ENCODE results near the gene SDHAF1.
"Not testable (repeated sequence)": the region's sequence is repeated elsewhere in the genome, so short reads cannot be mapped to it uniquely, and the experiment has no call there.

Gene SDHAF1

GRCh38 chr19:36025541-36025940, 30.6 kb downstream of the SDHAF1 start:
- no peak for DNase-seq

DNA sequence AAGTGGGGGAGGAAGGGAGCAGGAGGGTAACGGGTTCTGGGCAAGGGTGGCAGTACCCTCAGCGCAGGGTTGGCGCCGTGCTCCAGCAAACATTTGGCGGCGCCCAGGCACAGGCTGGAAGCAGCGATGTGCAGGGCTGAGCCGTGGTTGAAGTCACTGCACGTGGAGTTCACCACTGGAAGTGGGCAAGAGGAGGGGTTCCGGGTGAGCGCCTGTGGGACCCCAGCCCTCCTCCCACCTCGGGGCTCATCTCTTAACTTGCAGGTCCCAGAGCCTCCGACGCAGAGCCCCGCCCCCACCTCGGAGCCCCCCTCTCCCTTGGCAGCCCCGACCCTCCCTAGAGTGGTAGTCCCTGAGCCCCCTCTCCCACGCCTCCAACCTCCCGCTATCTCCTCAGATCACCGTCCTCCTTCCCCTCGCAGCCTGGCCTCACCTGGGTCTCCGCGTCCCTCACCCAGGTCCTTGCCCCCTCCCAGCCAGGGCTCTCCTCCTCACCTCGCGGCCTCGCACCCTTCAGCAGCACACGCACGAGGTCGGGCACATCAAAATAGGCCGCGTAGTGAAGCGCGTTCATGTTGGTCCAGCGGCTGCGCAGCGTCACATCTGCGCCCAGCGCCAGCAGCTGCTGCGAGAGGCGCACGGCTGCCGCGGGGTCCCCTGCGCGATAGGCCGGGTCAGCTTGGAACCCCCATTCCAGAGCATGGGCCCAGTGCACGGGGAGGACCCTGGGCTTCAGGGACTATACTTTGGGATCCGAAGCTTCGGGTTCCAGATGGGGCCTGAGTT, 31.3 kb downstream of the SDHAF1 start:
- DNase-seq = no peak

DNA sequence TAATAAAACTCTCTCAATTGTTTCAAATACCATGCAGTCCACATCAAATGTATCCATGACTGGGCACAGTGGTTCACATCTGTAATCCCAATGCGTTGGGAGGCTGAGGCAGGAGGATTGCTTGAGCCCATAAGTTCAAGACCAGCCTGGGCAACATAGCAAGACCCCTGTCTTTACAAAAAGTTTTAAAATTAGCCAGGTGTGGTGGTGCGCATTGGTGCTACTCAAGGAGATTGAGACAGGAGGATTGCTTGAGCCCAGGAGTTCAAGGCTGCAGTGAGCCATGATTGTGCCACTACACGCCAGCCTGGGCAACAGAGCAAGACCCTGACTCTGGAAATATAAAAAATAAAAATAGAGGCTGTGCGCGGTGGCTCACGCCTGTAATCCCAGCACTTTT, 32.7 kb downstream of the SDHAF1 start:
- DNase-seq = no peak

DNA sequence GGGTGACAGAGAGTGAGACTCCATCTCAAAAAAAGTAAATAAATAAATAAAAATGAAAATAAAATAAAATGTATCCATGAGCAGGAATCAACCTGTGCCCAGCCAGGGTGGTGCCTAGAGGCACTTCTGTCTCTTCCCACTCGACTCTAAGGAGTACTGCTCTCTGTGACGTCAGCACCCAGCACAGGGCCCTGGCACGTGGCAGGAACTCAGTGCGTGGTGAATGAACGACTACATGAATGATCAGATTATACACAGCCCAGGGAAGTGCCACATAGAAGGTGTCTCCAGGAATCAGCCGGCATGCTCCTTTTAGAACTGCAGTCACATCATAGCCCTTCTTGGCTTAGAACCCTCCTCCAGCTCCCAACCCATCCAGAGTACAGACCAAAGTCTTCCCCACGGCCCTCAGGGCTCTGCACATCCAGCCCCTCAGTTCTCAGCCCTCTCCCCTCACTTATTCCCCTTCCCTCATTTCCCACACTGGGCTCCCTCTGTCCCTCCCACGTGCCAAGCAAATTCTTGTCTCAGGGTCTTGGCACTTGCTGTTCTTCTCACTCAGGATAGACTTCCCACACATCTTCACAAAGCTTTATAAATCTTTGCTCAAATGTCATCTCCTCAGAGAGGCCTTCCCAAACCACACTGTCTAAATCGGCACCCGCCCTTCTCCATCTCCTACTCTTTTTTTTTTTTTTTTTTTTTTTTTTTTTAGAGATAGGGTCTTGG, 33.5 kb downstream of the SDHAF1 start:
- DNase-seq = no peak

GRCh38 chr19:36030264-36031148, 35.5 kb downstream of the SDHAF1 start:
- peak; percentile 74 for DNase-seq

DNA sequence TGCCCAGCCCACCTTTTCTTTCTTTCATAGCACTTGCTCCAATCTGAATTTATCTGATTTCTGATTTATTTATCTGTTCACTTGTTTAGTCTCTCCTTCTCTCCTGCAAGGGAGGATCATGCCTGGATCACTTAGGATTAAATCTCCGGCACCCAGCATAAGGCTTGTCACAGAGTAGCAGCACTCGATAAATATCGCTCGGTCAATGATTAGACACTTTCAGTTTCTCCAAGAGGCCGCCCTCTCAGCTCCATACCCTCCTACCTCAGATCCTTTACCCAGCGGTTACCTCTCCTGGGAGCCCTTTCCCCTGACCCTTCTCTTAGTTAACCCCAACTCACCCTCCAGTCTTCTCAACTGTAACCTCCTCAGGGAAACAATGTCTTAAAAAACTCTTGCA, 36.3 kb downstream of the SDHAF1 start:
- no peak for DNase-seq

DNA sequence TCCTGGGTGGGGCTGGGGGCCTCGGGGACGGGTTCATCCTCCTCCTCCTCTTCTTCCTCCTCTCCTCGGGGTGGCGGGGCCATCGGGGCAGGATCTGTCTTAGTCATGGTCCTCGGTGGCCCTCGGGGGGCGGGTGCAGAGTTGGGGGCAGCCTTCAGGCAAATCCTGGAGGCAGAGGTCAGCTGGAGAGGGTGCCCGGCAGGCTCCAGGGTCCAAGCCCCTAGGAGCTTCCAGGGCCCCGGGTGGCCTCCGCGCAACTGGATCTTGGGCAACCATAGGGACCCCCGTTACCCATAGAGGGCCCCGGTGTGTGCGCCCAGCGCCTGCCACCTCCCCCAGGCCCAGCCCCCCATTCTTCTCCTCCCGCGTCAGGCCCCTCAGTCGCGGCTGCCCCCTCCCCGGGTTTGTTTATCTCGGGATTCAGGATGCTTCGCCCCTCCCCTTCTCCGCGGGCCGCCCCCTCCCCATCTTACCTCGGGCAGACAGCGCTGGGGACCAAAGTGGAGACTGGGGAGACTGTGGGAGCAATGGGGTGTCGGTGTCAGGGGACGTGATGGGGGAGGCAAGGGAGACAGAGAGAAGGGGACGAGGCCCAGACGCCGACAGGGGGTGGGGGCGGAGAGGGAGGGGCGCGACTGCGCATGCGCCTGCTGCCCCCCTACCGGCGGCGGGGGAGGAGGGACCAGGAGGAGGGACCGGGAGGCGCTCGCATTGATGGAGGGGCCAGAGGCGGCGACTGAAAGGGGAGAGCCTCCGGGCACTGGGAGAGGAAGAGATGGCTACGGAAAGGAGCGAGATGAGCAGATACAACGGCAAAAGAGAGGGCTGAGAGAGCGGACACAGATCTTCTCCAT, 37.5 kb downstream of the SDHAF1 start, which contains the start of gene CLIP3:
CLIP3 (minus strand) TSS at position 623 of the 854 bp plus-strand sequence; CDS start at position 107, 516 bp downstream.
- peak; percentile 46 for DNase-seq

DNA sequence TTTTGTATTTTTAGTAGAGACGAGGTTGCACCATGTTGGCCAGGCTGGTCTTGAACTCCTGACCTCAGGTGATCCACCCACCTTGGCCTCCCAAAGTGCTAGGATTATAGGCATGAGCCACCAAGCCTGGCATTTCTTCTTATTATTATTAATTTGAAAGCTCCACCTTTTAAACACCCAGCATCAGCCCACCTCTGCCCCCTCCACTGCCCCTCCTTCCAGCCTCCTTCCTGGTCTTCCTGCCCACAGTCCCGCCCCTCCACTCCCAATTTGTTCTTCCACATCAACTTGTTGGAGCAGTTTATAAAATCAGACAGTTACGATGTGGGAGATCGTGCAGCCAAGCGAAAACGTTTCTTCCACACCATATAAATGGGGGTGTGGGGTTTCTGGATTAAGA, 45.5 kb downstream of the SDHAF1 start:
- DNase-seq = no peak

GRCh38 chr19:36041092-36041491, 46.1 kb downstream of the SDHAF1 start:
- not testable (repeated sequence) for DNase-seq

DNA sequence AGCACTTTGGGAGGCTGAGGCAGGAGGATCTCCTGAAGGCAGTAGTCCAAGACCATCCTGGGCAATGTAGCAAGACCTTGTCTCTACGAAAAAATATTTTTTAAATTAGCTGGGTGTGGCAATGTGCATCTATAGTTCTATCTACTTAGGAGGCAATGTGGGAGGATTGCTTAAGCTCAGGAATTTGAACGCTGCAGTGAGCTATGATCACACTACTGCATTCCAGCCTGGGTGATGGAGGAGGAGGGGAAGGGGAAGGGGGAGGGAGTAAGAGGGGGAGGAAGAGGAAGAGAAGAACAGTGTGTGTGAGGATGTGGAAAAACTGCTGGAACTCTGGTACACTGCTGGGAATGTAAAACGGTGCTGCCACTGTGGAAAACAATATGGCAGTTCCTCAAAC, 46.8 kb downstream of the SDHAF1 start:
- DNase-seq = peak; percentile 94

DNA sequence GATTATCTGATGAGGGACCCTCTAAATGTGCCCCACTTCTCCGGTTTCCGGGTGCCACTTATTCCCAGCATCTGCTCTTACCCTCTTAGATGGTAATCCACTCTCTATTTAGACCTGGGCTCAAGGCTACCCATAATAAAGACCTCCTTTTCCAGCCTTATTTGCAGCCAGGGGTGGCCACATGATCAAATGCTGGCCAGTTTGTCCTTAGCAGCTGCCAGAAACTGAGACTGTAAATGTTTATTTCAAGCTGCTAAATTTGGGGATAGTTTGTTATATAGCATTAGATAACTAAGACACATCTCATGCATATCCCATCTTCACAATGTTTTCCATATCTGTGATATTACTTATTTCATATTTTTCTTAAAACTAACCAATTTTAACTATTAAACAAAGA, 49.0 kb downstream of the SDHAF1 start:
- no peak for DNase-seq
